ENCODE measurements around the gene BANP. TPM values are rescaled to one million over a fixed set of nuclear protein-coding genes. Genes with fewer than 3 reads are reported as not detected.
A peak's percentile ranks its signal among the peaks of the same experiment; 100 is the strongest.
"Not testable (repeated sequence)": the region's sequence is repeated elsewhere in the genome, so short reads cannot be mapped to it uniquely, and the experiment has no call there.

The BANP gene
- total and polyA plus RNA-seq, 2 donors (not counting 1 experiment from before 2014, with no cell fraction given): 9.3 to 31.0 TPM

- H3K9ac ChIP-seq (ENCODE audit: insufficient read depth, low read length): no peak overlapping the region
- H2AFZ ChIP-seq (ENCODE audit: low read length): no peak overlapping the region
These were observed 135.6 kb downstream of the BANP start for GRCh38 chr16:88086571-88087516.

GRCh38 chr16:88087517-88087877, 136.3 kb downstream of the BANP start:
- H3K4me3 ChIP-seq (replicated peaks in 1 of 4; ENCODE audit: control extremely low read depth in 1 of 4, insufficient read depth in 1 of 4, low read depth in 3 of 4, low read length in 4 of 4): no peak overlapping the region
- TF ChIP-seq EZH2 (IDR thresholded peaks at IDR 0.05; ENCODE audit: low read length, missing control alignments) (no peak), CTCF (conservative IDR thresholded peaks at IDR 0.05 in 1 of 2, IDR thresholded peaks at IDR 0.05 in 1 of 2; ENCODE audit: low read depth in 1 of 2, low read length in 2 of 2) (no peak)
- no peaks in the 10 kb centered on the region for H3K9me3 ChIP-seq (ENCODE audit: control insufficient read depth, insufficient read depth, low read depth, low read length)
- H3K27ac ChIP-seq (ENCODE audit: insufficient read depth, low read length): no peak overlapping the region
- peaks cover 8% of the 10 kb centered on the region for H3K4me1 ChIP-seq (ENCODE audit: control insufficient read depth, extremely low read depth, insufficient read depth, low read length)
- no peak overlapping the region for H3K4me2 ChIP-seq (ENCODE audit: extremely low read depth, insufficient read depth, low read length)
- no peak for DNase-seq (ENCODE audit: low read depth in 2 of 2)
- no peaks in the 10 kb centered on the region for H3K36me3 ChIP-seq (ENCODE audit: control insufficient read depth, insufficient read depth, low read length)
- no peaks in the 10 kb centered on the region for H3K79me2 ChIP-seq (ENCODE audit: control insufficient read depth, insufficient read depth, low read length)
- no peak overlapping the region for H2AFZ ChIP-seq (ENCODE audit: low read length)
- H3K27me3 ChIP-seq (ENCODE audit: control insufficient read depth, insufficient read depth, low read length): peaks cover 3% of the 10 kb centered on the region
- no peaks in the 10 kb centered on the region for H4K20me1 ChIP-seq (ENCODE audit: control insufficient read depth, extremely low read depth, insufficient read depth, low read length)
- no peak overlapping the region for H3K9ac ChIP-seq (ENCODE audit: insufficient read depth, low read length)

More at GRCh38 chr16:88086571-88087516, 135.6 kb downstream of the BANP start:
- no peak for DNase-seq (ENCODE audit: low read depth in 2 of 2)
- Histone ChIP-seq H3K79me2 (ENCODE audit: control insufficient read depth, insufficient read depth, low read length) (no peaks in the 10 kb centered on the region), H3K27ac (ENCODE audit: insufficient read depth, low read length) (no peak overlapping the region), H3K36me3 (ENCODE audit: control insufficient read depth, insufficient read depth, low read length) (no peaks in the 10 kb centered on the region), H3K4me2 (ENCODE audit: extremely low read depth, insufficient read depth, low read length) (no peak overlapping the region), H4K20me1 (ENCODE audit: control insufficient read depth, extremely low read depth, insufficient read depth, low read length) (no peaks in the 10 kb centered on the region), H3K4me1 (ENCODE audit: control insufficient read depth, extremely low read depth, insufficient read depth, low read length) (peaks cover 8% of the 10 kb centered on the region), H3K4me3 (replicated peaks in 1 of 4; ENCODE audit: control extremely low read depth in 1 of 4, insufficient read depth in 1 of 4, low read depth in 3 of 4, low read length in 4 of 4) (no peak overlapping the region), H3K27me3 (ENCODE audit: control insufficient read depth, insufficient read depth, low read length) (peaks cover 3% of the 10 kb centered on the region), H3K9me3 (ENCODE audit: control insufficient read depth, insufficient read depth, low read depth, low read length) (no peaks in the 10 kb centered on the region)
- TF ChIP-seq CTCF (conservative IDR thresholded peaks at IDR 0.05 in 1 of 2, IDR thresholded peaks at IDR 0.05 in 1 of 2; ENCODE audit: low read depth in 1 of 2, low read length in 2 of 2): no peak
- no peak for TF ChIP-seq EZH2 (IDR thresholded peaks at IDR 0.05; ENCODE audit: low read length, missing control alignments)

- peaks cover 8% of the 10 kb centered on the region for H3K4me1 ChIP-seq (ENCODE audit: control insufficient read depth, extremely low read depth, insufficient read depth, low read length)
- H3K4me3 ChIP-seq (replicated peaks in 1 of 4; ENCODE audit: control extremely low read depth in 1 of 4, insufficient read depth in 1 of 4, low read depth in 3 of 4, low read length in 4 of 4): no peak overlapping the region
- peak; percentile 16 to 29 for DNase-seq (ENCODE audit: low read depth in 2 of 2)
- H3K9ac ChIP-seq (ENCODE audit: insufficient read depth, low read length): no peak overlapping the region
- H3K27ac ChIP-seq (ENCODE audit: insufficient read depth, low read length): no peak overlapping the region
- H3K36me3 ChIP-seq (ENCODE audit: control insufficient read depth, insufficient read depth, low read length): no peaks in the 10 kb centered on the region
- no peaks in the 10 kb centered on the region for H3K79me2 ChIP-seq (ENCODE audit: control insufficient read depth, insufficient read depth, low read length)
- H3K27me3 ChIP-seq (ENCODE audit: control insufficient read depth, insufficient read depth, low read length): peaks cover 3% of the 10 kb centered on the region
- no peak overlapping the region for H3K4me2 ChIP-seq (ENCODE audit: extremely low read depth, insufficient read depth, low read length)
- no peaks in the 10 kb centered on the region for H3K9me3 ChIP-seq (ENCODE audit: control insufficient read depth, insufficient read depth, low read depth, low read length)
- no peak for TF ChIP-seq CTCF (conservative IDR thresholded peaks at IDR 0.05 in 1 of 2, IDR thresholded peaks at IDR 0.05 in 1 of 2; ENCODE audit: low read depth in 1 of 2, low read length in 2 of 2)
- no peak for TF ChIP-seq EZH2 (IDR thresholded peaks at IDR 0.05; ENCODE audit: low read length, missing control alignments)
- H2AFZ ChIP-seq (ENCODE audit: low read length): no peak overlapping the region
- no peaks in the 10 kb centered on the region for H4K20me1 ChIP-seq (ENCODE audit: control insufficient read depth, extremely low read depth, insufficient read depth, low read length)
These were observed 136.9 kb downstream of the BANP start for GRCh38 chr16:88088161-88088581.

- H3K9ac ChIP-seq (ENCODE audit: insufficient read depth, low read length): not testable (repeated sequence)
These were observed 137.4 kb downstream of the BANP start for GRCh38 chr16:88088611-88089010.

More at GRCh38 chr16:88088611-88089010, 137.4 kb downstream of the BANP start:
- H3K79me2 ChIP-seq (ENCODE audit: control insufficient read depth, insufficient read depth, low read length); DNase-seq (ENCODE audit: low read depth in 2 of 2); H4K20me1 ChIP-seq (ENCODE audit: control insufficient read depth, extremely low read depth, insufficient read depth, low read length); H3K4me3 ChIP-seq (replicated peaks in 1 of 4; ENCODE audit: control extremely low read depth in 1 of 4, insufficient read depth in 1 of 4, low read depth in 3 of 4, low read length in 4 of 4); H3K4me2 ChIP-seq (ENCODE audit: extremely low read depth, insufficient read depth, low read length); H2AFZ ChIP-seq (ENCODE audit: low read length); H3K27me3 ChIP-seq (ENCODE audit: control insufficient read depth, insufficient read depth, low read length); H3K4me1 ChIP-seq (ENCODE audit: control insufficient read depth, extremely low read depth, insufficient read depth, low read length); H3K36me3 ChIP-seq (ENCODE audit: control insufficient read depth, insufficient read depth, low read length); H3K27ac ChIP-seq (ENCODE audit: insufficient read depth, low read length); H3K9me3 ChIP-seq (ENCODE audit: control insufficient read depth, insufficient read depth, low read depth, low read length): not testable (repeated sequence)

Data from fibroblast of lung (primary cell).